ENCODE data around the gene VAV2. TPM values are rescaled to one million over a fixed set of nuclear protein-coding genes. Genes with fewer than 3 reads are reported as not detected.

Gene VAV2
- total and polyA plus RNA-seq, 4 donors: 4.9 to 26.4 (median 17.0) TPM

- DNase-seq (ENCODE audit: low spot score): no peak
- Histone ChIP-seq H3K27me3 (ENCODE audit: control insufficient read depth in 4 of 4, insufficient read depth in 4 of 4, low read length in 3 of 4) (no peaks in the 10 kb centered on the region), H3K9ac (ENCODE audit: low read depth in 1 of 2, low read length in 2 of 2) (no peak overlapping the region), H3K4me3 (ENCODE audit: low read depth in 1 of 3, low read length in 3 of 3) (no peak overlapping the region), H3K27ac (ENCODE audit: low read depth in 1 of 2, low read length in 2 of 2) (no peak overlapping the region), H3K36me3 (ENCODE audit: control insufficient read depth in 4 of 4, insufficient read depth in 3 of 4, low read depth in 1 of 4, low read length in 3 of 4) (peaks cover 21 to 46% (median 34%) of the 10 kb centered on the region in 4 donors), H3K4me1 (ENCODE audit: control insufficient read depth in 4 of 4, insufficient read depth in 4 of 4, low read length in 3 of 4) (peaks cover 7 to 16% (median 13%) of the 10 kb centered on the region in 4 donors), H3K9me3 (ENCODE audit: control insufficient read depth in 4 of 4, low read length in 3 of 4) (no peaks in the 10 kb centered on the region)
- TF ChIP-seq ZBTB33 (IDR thresholded peaks at IDR 0.05) (no peak), NR2F2 (IDR thresholded peaks at IDR 0.05) (no peak), GABPA (IDR thresholded peaks at IDR 0.05 in 1 of 2, conservative IDR thresholded peaks at IDR 0.05 in 1 of 2) (no peak), SP1 (IDR thresholded peaks at IDR 0.05) (no peak), YY1 (IDR thresholded peaks at IDR 0.05) (no peak), HNF4G (IDR thresholded peaks at IDR 0.05) (no peak), CTCF (IDR thresholded peaks at IDR 0.05; ENCODE audit: low read depth, low read length, missing input control) (no peak), FOXA1 (IDR thresholded peaks at IDR 0.05) (no peak), JUND (IDR thresholded peaks at IDR 0.05) (no peak), ATF3 (IDR thresholded peaks at IDR 0.05) (no peak), RXRA (IDR thresholded peaks at IDR 0.05) (no peak), REST (IDR thresholded peaks at IDR 0.05) (no peak), RAD21 (IDR thresholded peaks at IDR 0.05) (no peak), HNF4A (conservative IDR thresholded peaks at IDR 0.05) (no peak), EGR1 (IDR thresholded peaks at IDR 0.05; ENCODE audit: low read depth in 2 of 2) (no peak), MAX (IDR thresholded peaks at IDR 0.05) (no peak), FOXA2 (IDR thresholded peaks at IDR 0.05) (no peak), TAF1 (conservative IDR thresholded peaks at IDR 0.05) (no peak)
- 96% methylated on average over 14 of the region's 14 CpGs for WGBS
Observed at GRCh38 chr9:134031783-134032182, 39.7 kb upstream of the VAV2 start.
